ENCODE measurements around the gene ZMIZ1. TPM values are rescaled to one million over a fixed set of nuclear protein-coding genes. Genes with fewer than 3 reads are reported as not detected.

The ZMIZ1 gene
- total and polyA plus RNA-seq, 4 donors, result 43.0 to 178 (median 107) TPM

DNA sequence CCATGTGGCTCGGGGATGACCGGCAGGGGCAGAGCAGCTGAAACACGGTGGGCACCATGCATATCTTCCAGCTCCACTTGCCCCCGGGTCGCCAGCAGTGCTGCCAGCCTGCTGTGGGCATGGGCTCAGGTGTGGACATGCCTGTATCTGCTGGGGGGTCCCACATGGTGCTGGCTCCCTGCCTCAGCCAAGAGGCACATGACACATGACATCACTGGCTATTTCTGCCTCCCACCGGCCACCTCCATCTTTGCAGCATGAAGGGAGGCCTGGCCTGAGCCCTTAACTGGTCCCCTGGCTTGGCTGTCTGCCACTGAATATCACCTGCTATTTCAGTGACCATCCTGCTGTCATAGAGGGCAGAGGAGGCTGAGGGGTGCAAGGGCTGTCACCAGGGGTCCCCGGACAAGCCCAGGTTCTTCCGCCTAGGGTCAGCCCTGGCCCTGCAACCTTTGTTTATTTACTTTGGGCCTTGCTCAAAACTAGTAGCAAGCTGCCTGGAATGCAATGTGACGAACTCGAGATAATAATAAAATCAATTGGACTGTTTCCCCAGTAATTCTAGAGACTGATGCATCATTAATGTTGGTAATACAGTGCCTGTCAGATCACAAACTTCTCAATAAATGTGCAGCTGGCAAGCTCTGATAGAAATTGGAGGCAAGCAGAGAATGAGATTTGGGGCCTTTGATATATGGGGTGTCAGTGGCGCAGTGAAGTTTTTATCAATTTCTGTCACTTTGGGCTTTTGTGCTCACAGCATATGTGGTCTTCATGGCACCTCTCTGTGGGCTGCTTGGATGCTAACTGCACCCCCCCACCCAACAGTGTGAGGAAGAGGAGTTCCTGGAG lies 28.5 kb downstream of the ZMIZ1 start:
- WGBS (ENCODE audit: insufficient coverage), result 53% methylated on average over 9 of the region's 11 CpGs
- H3K36me3 ChIP-seq (ENCODE audit: control insufficient read depth, insufficient read depth, low read length), result peaks cover 32% of the 10 kb centered on the region
- H3K4me1 ChIP-seq (ENCODE audit: control insufficient read depth, insufficient read depth, low read length), result peaks cover 84% of the 10 kb centered on the region
- peak in 1 of 6 donors; percentile 54 for DNase-seq (ENCODE audit: low read depth in 4 of 6, low spot score in 6 of 6)
- H3K27ac ChIP-seq (ENCODE audit: low read depth, low read length), result no peak overlapping the region
- H3K9me3 ChIP-seq (ENCODE audit: control insufficient read depth, insufficient read depth, low read length), result no peaks in the 10 kb centered on the region
- no peak overlapping the region for H3K4me3 ChIP-seq (ENCODE audit: low read depth, low read length)
- H3K27me3 ChIP-seq (ENCODE audit: control insufficient read depth, insufficient read depth, low read length), result no peaks in the 10 kb centered on the region

DNA sequence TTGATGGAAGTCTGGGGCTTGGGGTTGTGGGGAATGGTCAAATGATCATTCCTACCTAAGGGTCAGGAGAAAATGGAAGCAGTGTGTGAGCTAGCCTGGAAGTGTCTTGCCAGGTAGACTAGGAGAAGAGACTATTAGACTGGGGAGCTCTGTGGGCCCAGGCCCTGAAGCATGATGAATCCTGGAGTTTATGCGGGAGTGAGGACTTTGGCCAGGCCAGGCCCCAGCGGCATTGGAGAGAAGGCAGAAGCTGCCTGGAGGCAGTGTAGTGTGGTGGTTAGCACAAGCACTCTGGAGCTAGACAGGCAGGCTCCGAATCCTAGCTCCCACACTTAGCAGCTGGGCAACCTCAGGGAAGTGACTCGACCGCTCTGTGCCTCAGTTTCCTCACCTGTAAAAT lies 29.3 kb downstream of the ZMIZ1 start:
- H3K27me3 ChIP-seq (ENCODE audit: control insufficient read depth, insufficient read depth, low read length), result no peaks in the 10 kb centered on the region
- peaks cover 36% of the 10 kb centered on the region for H3K36me3 ChIP-seq (ENCODE audit: control insufficient read depth, insufficient read depth, low read length)
- no CpG with 5 or more reads among the region's 5 CpGs for WGBS (ENCODE audit: insufficient coverage)
- H3K27ac ChIP-seq (ENCODE audit: low read depth, low read length), result no peak overlapping the region
- DNase-seq (ENCODE audit: low read depth in 4 of 6, low spot score in 6 of 6), result no peak
- H3K9me3 ChIP-seq (ENCODE audit: control insufficient read depth, insufficient read depth, low read length), result no peaks in the 10 kb centered on the region
- H3K4me1 ChIP-seq (ENCODE audit: control insufficient read depth, insufficient read depth, low read length), result peaks cover 88% of the 10 kb centered on the region
- H3K4me3 ChIP-seq (ENCODE audit: low read depth, low read length), result no peak overlapping the region

DNA sequence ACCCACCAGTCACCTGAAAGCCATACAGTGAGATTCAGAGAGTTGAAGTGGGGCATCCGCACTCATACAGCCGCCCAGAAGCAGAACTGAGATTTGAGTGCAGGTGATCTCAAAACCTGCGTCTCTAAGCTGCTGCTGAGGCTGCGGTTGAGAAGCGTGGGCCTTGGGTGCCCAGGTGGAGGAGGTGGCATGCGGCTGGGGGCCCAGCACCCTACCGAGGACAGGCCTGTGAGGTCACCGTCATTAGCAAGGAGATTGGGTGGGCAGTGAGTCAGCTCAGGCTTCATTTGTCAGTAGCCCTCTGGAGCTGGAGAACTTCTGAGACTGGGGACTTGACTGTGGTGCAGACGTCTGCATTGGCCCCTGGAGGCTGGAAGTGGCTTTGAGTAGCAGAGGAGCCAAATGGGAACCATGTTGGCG lies 29.8 kb downstream of the ZMIZ1 start:
- no peak overlapping the region for H3K4me3 ChIP-seq (ENCODE audit: low read depth, low read length)
- H3K27me3 ChIP-seq (ENCODE audit: control insufficient read depth, insufficient read depth, low read length), result no peaks in the 10 kb centered on the region
- peaks cover 37% of the 10 kb centered on the region for H3K36me3 ChIP-seq (ENCODE audit: control insufficient read depth, insufficient read depth, low read length)
- H3K27ac ChIP-seq (ENCODE audit: low read depth, low read length), result no peak overlapping the region
- peaks cover 90% of the 10 kb centered on the region for H3K4me1 ChIP-seq (ENCODE audit: control insufficient read depth, insufficient read depth, low read length)
- no peak for DNase-seq (ENCODE audit: low read depth in 4 of 6, low spot score in 6 of 6)
- H3K9me3 ChIP-seq (ENCODE audit: control insufficient read depth, insufficient read depth, low read length), result no peaks in the 10 kb centered on the region
- WGBS (ENCODE audit: insufficient coverage), result 71% methylated on average over 10 of the region's 10 CpGs

DNA sequence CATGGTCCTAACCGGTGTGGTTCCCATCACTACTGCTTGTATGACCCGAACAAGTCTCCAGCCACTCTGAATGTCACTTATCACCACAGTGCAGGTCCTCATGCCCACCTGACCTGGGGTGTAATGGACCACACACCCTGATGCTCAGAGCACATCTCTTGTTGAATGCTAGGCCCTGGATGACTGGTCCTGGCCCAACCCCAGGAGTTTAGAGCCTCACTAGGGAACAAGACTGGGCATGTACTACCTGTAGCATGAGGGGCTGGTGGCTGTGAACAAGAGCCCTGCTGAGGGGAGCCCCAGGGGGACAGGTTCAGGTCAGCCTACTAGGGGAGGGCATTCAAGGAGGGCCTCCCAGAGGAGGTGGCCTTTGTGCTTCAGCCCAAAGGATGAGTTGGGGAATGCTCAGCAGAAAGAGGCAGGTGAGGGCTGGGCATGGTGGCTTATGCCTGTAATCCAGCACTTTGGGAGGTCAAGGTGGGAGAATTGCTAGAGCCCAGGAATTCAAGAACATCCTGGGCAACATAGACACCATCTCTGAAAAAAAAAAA lies 31.2 kb downstream of the ZMIZ1 start:
- no peaks in the 10 kb centered on the region for H3K9me3 ChIP-seq (ENCODE audit: control insufficient read depth, insufficient read depth, low read length)
- H3K27ac ChIP-seq (ENCODE audit: low read depth, low read length), result no peak overlapping the region
- H3K4me1 ChIP-seq (ENCODE audit: control insufficient read depth, insufficient read depth, low read length), result peaks cover 90% of the 10 kb centered on the region
- DNase-seq (ENCODE audit: low read depth in 4 of 6, low spot score in 6 of 6), result no peak
- 92% methylated on average over 2 of the region's 2 CpGs for WGBS (ENCODE audit: insufficient coverage)
- H3K27me3 ChIP-seq (ENCODE audit: control insufficient read depth, insufficient read depth, low read length), result no peaks in the 10 kb centered on the region
- H3K36me3 ChIP-seq (ENCODE audit: control insufficient read depth, insufficient read depth, low read length), result peaks cover 30% of the 10 kb centered on the region
- H3K4me3 ChIP-seq (ENCODE audit: low read depth, low read length), result no peak overlapping the region

DNA sequence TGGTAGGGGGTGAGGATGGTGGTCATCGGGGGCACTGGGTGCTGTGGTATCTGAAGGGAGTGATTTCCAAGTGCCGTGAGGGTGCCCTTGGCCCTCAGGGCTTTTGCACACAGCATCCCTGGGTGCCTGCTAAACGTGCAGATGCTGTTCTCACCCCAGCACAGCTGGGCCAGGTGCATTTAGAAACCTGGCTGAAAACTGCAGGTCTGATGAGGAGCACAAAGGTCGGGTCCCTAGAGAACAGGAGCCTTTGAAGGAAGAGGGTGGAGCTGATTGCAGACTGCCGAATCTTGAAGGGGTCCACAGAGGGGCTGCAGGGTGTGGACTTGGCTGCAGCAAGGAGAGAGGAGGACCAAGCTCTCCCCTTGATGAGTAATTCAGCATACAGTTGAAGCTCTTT lies 32.0 kb downstream of the ZMIZ1 start:
- WGBS (ENCODE audit: insufficient coverage), result 62% methylated on average over 5 of the region's 5 CpGs

DNA sequence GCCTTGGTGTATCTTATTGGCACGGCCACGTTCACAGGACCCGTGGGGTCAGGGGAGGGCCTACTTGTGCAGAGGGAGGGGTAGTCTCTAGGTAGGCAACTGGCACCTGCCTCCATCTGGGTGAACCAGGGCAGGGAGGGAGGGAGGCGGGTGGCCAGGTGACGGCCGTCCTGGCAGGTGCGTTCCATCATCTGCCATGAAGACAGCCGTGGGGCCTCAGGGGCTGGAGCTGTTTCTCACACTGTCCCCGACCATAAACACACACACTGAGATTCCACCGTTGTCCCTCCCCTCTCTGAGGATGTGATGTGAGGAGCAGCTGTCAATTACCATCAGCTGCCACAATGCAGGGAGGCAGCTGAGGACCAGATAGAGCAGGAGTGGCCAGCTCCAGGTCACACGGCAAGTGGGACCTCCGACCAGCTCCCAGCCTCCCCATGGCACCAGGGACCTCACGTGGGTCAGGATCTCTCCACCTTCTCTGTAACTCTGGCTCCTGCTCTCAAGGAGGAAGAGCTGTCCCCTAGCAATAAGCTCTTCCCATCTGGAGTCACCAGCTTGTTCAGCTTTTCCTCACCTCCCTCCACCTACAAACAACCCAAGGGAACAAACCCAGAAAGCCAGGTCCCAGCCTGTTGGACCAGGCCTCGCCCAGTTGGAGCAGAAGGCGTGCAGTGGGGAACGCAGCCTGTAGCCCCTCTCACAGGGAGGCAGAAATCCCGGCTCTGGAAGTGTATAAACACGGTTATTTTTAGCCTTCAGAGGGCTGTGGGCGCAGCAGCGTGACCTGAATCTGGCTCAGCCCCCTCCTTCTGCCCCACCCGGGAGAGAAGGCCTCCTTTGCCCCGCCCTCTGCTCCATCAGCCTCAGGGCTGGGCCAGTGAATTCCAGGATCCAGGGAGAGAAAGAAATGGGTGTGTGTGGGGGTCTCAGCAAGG lies 33.1 kb downstream of the ZMIZ1 start:
- Histone ChIP-seq H3K36me3 (ENCODE audit: control insufficient read depth, insufficient read depth, low read length) (peaks cover 21% of the 10 kb centered on the region), H3K27me3 (ENCODE audit: control insufficient read depth, insufficient read depth, low read length) (no peaks in the 10 kb centered on the region), H3K4me3 (ENCODE audit: low read depth, low read length) (no peak overlapping the region), H3K27ac (ENCODE audit: low read depth, low read length) (peak overlapping the region; percentile 61), H3K9me3 (ENCODE audit: control insufficient read depth, insufficient read depth, low read length) (no peaks in the 10 kb centered on the region), H3K4me1 (ENCODE audit: control insufficient read depth, insufficient read depth, low read length) (peaks cover 92% of the 10 kb centered on the region)
- peak in 1 of 6 donors; percentile 68 for DNase-seq (ENCODE audit: low read depth in 4 of 6, low spot score in 6 of 6)
- WGBS (ENCODE audit: insufficient coverage), result 55% methylated on average over 12 of the region's 22 CpGs

More for the DNA sequence above, 32.0 kb downstream of the ZMIZ1 start:
- Histone ChIP-seq H3K36me3 (ENCODE audit: control insufficient read depth, insufficient read depth, low read length) (peaks cover 25% of the 10 kb centered on the region), H3K9me3 (ENCODE audit: control insufficient read depth, insufficient read depth, low read length) (no peaks in the 10 kb centered on the region), H3K4me1 (ENCODE audit: control insufficient read depth, insufficient read depth, low read length) (peaks cover 90% of the 10 kb centered on the region), H3K4me3 (ENCODE audit: low read depth, low read length) (no peak overlapping the region), H3K27me3 (ENCODE audit: control insufficient read depth, insufficient read depth, low read length) (no peaks in the 10 kb centered on the region), H3K27ac (ENCODE audit: low read depth, low read length) (no peak overlapping the region)
- no peak for DNase-seq (ENCODE audit: low read depth in 4 of 6, low spot score in 6 of 6)

DNA sequence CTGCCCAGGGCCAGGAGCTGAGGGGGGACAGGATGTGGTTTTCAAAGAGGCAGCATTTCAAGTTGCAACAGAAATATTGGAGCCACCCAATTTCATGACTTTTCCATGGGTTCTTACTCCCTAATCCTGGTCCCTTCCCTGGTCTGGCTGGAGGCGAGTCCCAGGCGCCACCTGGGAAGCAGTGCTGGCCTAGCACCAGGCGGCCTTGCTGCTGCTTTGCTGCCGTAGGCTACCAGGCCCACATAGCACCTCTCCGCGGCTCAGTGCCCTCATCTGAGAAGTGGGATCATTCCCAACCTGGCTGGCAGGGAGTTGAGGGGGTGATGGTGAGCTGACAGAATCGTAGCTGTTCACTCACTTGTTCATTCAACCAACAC lies 33.7 kb downstream of the ZMIZ1 start:
- Histone ChIP-seq H3K27me3 (ENCODE audit: control insufficient read depth, insufficient read depth, low read length) (no peaks in the 10 kb centered on the region), H3K4me1 (ENCODE audit: control insufficient read depth, insufficient read depth, low read length) (peaks cover 91% of the 10 kb centered on the region), H3K36me3 (ENCODE audit: control insufficient read depth, insufficient read depth, low read length) (peaks cover 19% of the 10 kb centered on the region), H3K9me3 (ENCODE audit: control insufficient read depth, insufficient read depth, low read length) (no peaks in the 10 kb centered on the region), H3K27ac (ENCODE audit: low read depth, low read length) (peak overlapping the region; percentile 35), H3K4me3 (ENCODE audit: low read depth, low read length) (no peak overlapping the region)
- no peak for DNase-seq (ENCODE audit: low read depth in 4 of 6, low spot score in 6 of 6)
- 81% methylated on average over 3 of the region's 7 CpGs for WGBS (ENCODE audit: insufficient coverage)

DNA sequence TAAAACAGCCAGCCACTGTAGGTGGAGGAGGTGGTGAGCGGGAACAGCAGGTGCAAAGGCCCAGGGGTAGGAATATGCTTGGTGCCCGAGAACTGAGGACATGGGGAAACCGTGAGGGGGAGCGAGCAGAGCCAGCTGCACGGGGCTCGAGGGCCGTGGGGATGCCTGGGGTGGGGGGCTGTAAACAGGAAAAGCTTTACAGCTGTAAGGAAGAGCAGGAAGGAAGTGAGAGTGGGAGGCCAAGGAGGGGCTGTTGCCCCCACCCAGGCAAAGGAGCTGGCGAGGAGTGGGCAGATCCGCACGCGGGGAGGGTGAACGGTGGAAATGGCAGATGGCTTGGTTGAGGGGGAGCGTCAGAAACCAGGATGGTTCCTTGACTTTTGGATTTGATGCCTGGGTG lies 34.4 kb downstream of the ZMIZ1 start:
- Histone ChIP-seq H3K4me1 (ENCODE audit: control insufficient read depth, insufficient read depth, low read length) (peaks cover 91% of the 10 kb centered on the region), H3K27ac (ENCODE audit: low read depth, low read length) (peak overlapping the region; percentile 33), H3K9me3 (ENCODE audit: control insufficient read depth, insufficient read depth, low read length) (no peaks in the 10 kb centered on the region), H3K4me3 (ENCODE audit: low read depth, low read length) (no peak overlapping the region), H3K36me3 (ENCODE audit: control insufficient read depth, insufficient read depth, low read length) (peaks cover 20% of the 10 kb centered on the region), H3K27me3 (ENCODE audit: control insufficient read depth, insufficient read depth, low read length) (no peaks in the 10 kb centered on the region)
- 65% methylated on average over 13 of the region's 13 CpGs for WGBS (ENCODE audit: insufficient coverage)
- DNase-seq (ENCODE audit: low read depth in 4 of 6, low spot score in 6 of 6), result no peak

DNA sequence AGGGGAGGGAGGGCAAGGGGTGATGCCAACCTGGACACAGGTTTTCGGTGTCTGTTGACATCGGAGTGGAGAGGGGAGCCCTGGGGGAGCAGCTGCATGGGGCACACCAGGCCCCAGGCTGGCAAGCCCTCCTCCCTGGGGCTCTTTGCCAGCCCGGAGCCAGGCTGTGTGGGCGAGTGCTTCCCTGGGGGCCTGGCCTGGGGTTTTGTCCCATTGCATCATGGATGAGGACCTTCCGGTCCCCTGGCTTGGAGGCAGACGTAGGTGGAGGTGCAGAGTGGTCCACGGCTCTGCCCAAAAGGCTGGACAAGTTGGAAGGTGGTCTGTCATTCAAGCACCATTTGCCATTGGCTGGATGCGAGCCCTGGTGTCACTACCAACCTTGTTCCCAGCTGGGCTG lies 34.8 kb downstream of the ZMIZ1 start:
- 43% methylated on average over 8 of the region's 8 CpGs for WGBS (ENCODE audit: insufficient coverage)

More for the DNA sequence above, 34.8 kb downstream of the ZMIZ1 start:
- no peaks in the 10 kb centered on the region for H3K9me3 ChIP-seq (ENCODE audit: control insufficient read depth, insufficient read depth, low read length)
- peak overlapping the region; percentile 33 for H3K27ac ChIP-seq (ENCODE audit: low read depth, low read length)
- H3K27me3 ChIP-seq (ENCODE audit: control insufficient read depth, insufficient read depth, low read length), result no peaks in the 10 kb centered on the region
- no peak overlapping the region for H3K4me3 ChIP-seq (ENCODE audit: low read depth, low read length)
- peaks cover 18% of the 10 kb centered on the region for H3K36me3 ChIP-seq (ENCODE audit: control insufficient read depth, insufficient read depth, low read length)
- peaks cover 91% of the 10 kb centered on the region for H3K4me1 ChIP-seq (ENCODE audit: control insufficient read depth, insufficient read depth, low read length)
- DNase-seq (ENCODE audit: low read depth in 4 of 6, low spot score in 6 of 6), result peak in 1 of 6 donors; percentile 64
